NCI-H748 (cell line): ENCODE data around the gene TLK1.
"Not testable (repeated sequence)": the region's sequence is repeated elsewhere in the genome, so short reads cannot be mapped to it uniquely, and the experiment has no call there.

Experiments used
- DNase-seq: peaks from one replicate; lab custom pipeline; 2025; ENCODE audit not compliant: unreplicated experiment; lab: John Stamatoyannopoulos, UW

The TLK1 gene

DNA sequence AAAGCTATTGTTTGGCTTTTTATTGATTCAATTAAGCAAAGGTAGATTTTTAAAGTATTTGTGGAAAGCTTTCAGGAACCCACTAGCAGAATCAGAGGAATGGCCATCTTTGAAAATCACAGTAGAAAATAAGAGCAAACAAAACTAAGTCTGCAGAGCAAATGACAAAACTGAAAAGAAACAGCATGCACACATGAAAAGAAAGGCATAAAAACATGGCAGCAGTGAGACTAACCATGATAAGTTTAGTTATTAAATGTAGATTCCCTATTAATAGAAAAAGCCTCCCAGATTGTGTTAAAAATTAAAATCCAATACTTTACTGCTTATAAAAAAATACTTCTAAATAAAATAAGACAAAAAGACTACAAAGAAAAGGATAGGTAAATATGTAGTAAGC lies 9.1 kb upstream of the TLK1 start:
- no peak for DNase-seq

DNA sequence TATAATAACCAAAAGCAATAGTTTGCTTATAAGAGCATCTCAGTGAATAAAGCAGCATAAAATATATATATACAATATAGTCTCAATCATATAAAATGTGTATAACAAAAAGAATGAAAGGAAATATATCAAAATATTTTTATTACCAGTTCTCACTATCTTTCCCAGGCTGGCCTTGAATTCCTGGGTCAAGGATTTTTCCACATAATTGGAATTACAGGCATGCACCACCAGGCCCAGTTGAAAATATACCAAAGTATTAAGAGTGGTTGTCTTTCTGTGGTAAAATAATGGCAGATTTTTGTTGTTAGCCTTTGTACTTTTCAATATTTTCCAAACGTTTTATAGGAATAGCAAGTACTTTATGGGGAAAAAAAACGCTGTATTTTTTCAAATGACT lies 8.6 kb upstream of the TLK1 start:
- no peak for DNase-seq

DNA sequence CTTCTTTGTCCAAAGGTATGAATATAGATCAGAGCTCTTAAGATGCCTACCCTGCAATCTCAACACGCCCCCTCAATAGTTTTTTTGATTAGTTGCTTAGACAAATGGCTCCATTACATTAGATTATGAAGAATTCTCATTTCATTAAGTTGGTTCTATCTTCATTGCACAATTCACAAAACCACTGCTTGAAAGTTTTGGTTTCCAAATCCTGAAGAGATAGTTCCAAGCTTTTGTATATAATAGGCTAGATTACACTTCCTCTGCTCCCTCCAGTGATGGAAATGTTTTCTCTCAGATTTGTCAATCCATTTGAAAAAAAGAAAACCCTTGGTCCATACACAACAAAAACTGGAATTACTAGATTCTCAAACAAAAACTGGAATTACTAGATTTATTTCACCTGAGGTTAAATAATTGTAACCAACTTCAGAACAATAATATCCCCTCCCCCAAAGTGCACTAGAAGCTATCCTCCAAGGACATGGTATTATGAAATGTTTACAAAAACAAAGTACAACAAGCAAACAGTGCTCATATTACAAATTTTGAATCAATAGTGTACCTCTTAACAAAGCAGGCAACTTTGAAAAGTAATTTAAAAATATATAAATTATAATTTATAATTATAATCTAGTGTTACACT lies 6.8 kb upstream of the TLK1 start:
- no peak for DNase-seq

DNA sequence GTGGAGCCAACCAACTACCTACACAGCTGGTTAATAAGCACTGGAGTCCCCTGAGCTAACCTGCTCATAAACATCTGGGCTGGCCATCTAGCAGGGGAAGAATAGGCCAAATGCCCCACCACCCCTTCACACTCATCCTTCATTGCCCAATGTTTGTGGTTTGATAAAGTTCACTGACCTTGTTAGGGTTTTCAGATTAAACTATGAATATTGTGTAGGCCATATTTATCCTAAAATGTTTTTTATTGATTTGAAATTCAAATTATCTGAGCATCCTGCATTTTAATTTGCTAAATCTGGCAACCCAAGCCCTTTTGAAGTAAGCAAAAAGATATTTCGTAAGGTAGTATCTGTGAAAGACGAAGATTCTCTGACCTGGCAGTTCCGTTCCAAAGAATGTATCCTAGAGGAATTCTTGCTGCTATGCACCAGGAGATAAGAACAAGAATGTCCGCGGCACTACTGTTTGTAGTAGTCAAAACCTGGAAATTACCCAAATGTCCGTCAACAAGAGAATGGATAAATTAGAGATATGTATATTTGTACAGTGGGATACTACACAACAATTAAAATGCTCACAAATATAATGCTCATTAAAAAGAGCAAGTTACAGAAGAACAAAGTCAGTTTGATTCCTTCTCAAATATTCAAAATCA lies 5.8 kb upstream of the TLK1 start:
- DNase-seq, result no peak

DNA sequence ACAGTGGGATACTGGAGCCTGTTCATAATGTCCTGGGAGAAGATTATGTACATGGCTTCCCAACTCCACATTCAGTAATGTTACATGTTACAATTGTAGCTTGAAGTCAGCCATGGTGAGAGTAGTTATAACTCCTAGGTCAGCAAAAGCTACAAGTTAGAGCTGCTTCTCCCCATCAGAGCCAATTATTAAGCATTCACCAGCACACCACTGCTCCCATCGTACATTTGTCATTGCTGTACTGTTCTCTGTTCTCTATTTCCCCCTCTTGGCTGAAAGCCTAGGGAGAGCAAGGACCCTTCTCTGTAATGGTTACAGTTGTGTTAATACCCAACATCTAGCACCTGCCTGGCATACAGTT lies 5.3 kb upstream of the TLK1 start:
- DNase-seq, result no peak

DNA sequence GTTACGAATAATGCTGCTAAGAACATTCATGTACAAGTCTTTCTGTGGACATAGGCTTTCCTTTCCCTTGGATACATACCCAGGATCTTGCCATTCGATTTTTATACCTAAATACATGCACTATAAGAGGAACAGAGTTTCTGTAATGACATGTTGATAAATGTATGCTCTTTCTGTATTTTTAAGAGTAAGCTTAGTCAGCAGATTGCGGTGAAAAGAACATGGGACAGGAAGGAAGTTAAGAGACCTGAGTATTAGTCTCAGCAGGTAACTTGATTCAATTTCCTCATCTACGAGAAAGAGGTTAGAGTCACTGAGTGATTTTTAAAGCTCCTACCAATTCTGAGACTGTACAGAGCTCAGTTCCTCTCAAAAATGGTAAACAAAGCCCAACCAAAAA lies 2.6 kb upstream of the TLK1 start:
- DNase-seq, result no peak

DNA sequence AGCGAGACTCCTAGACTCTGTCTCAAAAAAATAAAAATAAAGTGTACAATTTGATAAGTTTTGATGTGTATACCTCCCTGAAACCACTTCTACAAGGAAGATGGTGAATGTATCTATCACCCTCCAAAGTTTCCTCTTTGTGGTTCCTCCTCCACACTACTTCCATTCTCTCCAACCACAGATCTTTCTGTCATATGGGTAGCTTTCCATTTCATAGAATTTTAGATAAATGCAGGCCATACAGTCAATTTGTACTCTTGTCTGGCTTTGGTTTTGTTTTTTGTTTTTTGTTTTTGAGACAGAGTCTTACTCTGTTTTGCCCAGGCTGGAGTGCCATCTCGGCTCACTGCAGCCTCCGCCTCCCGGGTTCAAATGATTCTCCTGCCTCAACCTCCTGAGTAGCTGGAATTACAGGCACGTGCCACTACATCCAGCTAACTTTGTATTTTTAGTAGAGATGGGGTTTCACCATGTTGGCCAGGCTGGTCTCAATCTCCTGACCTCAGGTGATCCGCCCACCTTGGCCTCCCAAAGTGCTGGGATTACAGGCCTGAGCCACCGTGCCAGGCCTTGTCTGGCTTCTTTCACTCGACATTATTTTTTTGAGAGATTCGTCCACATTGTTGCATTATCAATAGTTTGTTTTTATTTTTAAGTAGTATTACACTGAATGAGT lies 2.0 kb upstream of the TLK1 start:
- DNase-seq, result not testable (repeated sequence)

DNA sequence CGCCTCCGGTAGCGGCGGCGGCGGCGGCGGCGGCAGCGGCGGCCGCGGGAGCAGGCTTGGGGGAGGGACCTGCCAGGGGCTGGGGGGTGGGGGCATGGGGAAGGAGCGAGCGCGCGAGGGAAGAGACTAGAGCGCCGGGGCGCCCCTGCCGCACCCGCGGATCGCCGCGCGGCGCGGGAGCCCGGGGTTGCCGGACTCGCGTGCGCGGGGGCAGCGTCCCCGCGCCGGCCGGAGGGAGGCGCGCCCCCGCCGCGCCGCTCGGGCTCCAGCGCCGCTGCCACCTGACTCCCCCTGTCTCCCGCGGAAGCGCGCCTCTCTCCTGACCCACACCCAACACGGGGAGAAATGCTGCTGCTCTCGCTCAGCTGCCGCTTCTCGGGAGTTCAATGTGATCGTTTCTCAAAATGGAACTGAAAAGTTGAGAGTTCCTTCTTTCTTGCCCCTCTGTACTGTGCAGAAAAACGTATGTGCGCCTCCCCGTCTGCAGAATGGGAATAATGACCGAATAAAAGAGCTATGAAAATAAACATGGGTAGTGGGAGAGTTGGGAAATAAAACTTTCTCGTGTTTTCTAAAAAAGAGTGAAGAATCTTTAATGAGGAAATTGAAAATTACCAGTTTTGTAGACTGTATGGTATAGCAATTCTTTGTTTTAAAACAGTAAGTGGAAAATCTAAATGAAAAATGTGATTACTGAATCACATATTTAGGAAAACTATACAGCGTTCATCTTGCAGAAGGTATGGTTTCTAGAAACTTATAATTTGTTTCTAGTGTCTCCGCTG lies 455 bp upstream of the TLK1 start:
- peak; percentile 90 for DNase-seq

DNA sequence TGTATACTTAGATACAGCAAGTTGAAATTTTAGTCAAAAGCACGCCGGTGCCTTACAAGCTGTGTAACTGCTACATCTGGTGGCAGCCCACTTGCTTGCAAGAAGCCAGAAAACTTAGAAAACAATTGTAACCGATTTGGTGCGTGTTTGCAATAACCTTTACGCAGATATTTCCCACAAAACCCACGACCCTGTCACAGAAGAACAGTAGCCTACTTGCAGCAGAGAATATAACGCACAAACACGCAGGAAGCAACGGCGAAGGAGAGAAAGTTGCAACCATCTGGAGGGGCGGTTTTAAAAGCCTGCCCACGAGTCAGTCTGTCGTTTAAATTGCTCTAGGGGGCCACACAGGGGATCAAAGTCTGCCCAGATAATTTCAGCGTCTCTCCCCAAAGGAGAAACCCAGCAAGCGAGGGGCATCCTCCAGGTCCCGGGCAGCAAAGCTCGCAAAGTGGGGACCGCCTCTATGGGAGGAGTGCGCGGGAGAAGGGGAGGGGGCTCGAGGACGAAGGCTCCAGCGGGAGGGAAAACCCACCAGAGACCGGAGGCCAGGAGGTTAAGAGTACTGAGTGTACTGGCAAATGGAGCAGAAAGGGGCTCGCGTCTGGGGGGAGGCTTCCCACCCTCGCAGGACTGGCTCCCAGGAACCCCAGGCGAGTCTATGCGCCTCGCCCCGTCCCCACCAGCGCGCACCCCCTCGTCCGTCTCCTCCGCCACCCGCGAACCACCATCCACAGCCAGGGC lies 1.1 kb downstream of the TLK1 start:
- peak; percentile 72 for DNase-seq

DNA sequence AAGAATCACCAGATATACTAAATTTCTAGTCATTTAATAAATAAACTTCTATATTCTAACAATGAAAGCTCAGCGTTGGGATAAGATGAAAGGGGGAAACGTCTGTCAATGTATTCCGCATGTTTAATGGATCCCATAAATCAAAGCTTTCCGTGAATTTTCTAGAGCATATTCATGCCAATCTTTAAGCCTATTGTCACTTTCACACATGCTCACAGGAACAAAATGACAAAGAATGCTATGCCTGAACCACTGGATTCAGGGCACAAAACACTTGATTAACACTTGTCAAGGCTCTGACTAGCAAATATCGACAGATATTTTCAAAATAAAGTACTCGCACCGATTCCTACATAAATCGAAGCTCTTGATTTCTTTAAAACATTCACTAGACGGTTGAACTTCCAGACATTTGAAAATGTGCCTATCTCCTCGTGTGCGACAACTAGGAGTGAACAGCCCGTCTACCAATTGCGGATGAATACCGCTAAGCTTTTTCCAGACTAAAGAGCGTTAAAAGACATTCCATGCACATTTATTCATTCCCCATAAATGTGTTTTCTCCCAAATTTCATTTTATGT lies 1.8 kb downstream of the TLK1 start:
- peak; percentile 48 for DNase-seq

DNA sequence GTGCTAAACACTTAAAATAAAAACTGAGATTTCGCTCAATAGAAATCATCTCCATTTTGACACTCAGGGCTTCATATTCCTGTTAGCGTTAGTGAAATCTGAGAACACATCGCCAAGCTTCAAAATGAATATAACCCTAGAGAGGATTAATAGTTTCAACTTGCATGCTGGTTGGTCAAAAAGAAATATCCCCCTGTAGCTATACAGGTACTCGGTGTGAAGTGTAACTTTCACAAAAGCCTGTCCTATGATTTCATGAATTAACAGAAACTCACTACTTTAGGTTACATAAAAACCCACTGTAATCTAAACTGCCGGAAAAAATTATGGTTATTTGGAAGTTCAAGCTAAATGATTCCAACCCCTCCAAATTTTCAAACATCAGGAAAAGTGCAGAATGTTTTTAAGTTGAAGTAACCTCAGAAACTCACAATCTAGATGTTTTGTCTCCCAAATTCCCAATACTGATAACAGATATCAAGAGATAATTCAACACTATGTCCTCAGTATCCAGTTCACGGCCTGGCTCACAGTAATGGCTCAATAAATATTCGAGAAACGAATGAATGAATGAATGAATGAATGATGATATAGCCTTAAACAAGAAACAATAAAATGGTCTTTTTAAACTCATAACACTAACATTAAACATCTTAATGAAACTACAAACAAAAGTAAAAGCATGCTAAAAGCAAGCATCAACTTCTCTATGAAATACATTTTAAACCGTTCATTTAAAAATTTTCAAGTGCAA lies 2.5 kb downstream of the TLK1 start:
- DNase-seq, result peak; percentile 11

DNA sequence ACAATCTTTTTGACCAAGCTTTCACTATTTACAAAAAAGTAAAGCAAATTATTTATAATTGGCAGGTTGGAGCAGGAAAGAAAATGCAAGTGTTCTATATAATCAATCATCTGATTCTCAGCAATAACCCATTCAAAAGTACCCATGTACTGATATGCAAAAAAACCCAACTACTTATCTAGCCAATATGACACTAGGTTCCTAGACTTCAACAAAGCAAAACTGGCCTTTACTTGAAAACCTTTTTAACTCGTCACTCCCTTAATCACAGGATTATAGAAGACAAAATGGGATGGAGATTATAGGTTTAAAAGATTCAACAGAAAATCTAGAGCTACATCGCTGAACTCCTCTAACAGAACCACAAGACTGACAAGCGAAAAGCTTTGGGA lies 3.6 kb downstream of the TLK1 start:
- DNase-seq, result no peak

DNA sequence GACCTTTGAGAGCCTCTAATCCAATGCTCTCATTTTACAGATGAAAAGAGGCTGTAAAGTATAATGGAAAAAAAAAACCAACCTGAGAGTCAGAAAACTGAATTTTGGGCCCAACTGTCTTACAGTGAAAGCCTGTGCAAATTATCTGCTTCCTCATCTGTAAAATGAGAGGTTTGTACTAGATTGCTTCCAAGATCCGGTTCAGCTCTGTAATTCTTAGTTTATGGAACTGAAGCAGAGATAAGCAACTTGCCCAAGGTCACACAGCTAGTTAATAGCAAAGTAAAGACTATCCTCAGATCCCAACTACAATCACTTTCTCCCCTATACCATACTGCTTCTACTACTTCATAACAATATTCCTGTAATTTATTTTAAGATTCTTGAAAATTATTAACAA lies 6.3 kb downstream of the TLK1 start:
- no peak for DNase-seq

DNA sequence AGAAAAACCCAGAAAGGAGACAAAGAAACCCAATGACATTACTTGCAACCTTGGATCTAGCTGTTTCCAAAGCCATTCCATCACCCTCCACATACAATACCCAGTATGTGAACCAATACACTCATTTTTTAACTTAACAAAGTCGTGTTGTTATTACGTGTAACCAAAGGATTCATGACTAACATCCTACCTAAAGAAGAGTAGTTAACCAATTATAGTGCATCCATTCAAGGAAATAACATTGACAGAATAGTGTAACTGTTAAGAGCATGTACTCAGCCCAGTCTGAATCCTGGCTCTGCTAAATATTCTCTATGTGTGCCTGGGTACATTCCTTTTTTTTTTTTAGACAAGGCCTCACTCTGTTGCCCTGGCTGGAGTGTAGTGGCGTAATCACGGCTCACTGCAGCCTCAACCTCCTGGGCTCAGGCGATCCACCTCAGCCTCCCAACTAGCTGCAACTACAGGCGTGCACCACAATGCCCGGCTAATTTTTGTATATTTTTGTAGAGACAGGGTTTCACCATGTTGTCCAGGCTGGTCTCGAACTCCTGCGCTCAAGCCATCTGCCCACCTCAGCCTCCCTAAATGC lies 9.9 kb downstream of the TLK1 start:
- no peak for DNase-seq

DNA sequence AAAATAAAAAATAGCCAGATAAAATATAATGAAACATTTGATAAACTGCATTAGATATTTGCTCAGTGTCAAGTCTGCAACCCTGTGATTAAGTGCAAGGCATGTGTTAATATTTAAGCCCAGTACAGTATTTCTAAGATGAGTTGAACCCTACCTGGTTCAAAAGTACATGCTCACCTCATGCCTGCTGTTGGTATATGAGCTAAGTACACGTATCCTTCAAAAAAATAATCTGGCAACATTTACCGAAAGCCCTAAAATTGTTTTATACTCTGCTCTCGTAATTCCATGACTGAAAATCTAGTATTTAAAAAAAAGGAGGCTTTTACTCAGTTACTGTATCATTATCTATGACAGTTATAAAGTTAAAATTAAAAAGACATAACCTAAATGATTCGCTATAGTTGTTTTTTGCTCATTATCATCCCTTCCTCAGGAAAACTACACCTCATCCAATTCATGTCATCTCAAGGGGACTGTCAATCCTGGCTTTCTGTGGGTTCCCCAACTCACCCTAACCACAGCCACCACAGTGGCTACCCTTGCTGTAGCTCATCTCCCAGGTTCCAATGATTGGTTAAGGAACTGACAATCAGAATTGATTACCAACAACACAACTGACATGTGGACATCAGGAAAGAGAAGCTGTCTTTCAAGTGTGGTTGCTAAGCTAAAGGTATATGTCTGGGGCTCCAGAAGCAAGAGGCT lies 10.6 kb downstream of the TLK1 start:
- DNase-seq, result no peak

DNA sequence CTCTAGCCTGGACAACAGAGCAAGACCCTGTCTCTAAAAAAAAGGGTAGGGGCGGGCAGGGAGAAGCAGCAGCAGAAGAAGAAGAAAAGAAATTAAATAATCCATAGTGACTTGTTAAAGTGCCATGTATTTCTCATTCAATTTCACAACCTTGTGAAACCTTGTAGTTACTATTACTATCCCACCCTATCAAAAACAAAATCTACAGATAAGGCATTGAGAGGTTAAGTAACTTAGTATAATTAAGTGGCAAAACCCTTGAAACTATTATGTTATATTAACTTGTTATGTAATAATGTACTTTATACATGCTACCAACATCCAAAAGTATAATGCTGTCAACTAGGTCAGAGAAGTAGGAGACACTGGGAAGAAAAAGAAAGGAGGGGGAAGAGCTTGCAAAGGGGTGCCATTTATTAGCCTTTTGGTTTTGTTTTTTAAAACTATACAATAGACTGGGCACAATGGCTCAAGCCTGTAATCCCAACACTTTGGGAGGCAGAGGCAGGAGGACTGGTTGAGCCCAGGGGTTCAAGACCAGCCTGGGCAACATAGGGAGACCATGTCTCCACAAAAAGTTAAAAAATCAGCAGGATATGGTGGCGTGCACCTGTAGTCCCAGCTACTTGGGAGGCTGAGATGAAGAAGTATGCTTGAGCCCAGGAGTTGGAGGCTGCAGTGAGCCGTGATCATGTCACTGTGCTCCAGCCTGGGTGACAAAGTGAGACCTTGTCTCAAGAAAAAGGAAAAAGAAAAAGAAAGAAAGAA lies 11.3 kb downstream of the TLK1 start:
- DNase-seq, result no peak

DNA sequence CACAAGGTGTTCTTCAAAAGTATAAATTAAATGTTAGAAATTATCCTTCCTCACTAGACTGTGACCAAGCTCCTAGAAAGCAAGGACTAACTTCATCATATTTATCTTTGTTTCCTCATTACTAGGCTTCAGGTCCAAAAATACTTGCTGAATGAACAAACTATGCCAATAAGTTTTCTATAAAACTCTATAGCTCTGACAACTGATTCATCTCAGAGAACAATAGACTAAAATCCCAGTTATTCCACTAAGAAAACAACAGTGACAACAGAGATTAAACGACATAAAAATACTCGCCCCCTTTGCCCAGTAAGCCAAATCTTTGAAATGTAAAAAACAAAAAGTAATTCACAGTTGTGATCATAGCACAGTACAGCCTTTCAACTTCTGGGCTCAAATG lies 13.6 kb downstream of the TLK1 start:
- DNase-seq, result no peak

DNA sequence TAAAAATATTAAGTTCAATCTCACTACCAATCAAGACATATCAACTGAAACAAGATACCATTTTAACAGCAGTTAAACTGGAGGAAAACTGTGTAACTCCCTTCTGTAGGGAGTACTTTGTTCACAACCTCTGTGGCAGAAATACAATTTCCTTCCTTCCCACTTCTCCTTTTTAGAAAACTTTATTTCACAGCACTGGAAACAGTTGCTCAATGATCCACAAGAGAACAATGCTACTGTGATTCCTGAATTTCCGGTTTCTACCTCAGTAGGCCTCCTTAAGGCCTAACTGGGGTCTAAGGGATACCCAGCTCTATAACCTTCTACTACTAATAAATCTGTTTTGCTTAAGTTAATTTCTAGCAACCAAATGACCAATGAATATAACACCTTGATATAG lies 14.1 kb downstream of the TLK1 start:
- no peak for DNase-seq
